ENCODE measurements around the gene BRD4. TPM values are rescaled to one million over a fixed set of nuclear protein-coding genes. Genes with fewer than 3 reads are reported as not detected.

The BRD4 gene
- total RNA-seq, 2 experiments from 2014 or later = 94.3 to 99.6 TPM

DNA sequence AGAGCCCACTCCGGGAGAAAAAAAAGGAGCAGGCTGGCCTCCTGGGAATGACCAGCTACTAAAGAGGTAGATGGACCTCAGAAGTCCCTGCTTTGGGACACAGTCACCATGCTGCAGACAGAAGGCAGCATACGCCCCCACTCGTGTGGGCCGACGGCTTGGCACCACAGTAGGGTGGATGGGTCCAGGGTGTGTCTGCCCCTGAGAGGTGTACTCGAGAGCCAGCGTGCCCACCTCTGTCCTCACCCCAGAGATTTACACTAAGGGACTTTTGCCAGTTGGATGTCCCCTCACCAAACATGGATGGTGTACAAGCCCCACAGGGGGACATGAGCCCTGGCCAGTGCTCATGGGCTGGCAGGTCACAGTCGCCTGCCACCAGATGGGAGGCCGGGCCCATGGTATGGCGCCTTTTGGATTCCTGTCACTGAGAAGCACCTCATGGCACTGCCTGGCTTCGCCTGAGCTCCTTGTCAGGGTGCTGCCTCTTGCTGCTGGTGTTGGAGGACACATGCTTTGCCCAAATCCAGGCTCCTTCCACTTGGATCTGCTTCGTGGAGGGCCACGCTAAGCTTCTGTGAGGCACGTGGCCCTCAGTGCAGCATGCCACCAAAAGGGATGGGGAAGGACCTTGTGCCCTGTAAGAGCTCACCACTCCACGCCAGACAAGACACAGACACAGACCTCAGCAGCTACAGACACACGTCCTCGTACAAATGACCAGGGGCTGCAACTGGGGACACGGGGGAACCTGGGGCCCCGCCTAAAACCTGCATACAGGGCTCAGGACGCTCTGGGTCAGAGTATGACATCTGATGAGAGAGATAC, 86.8 kb downstream of the BRD4 start:
- H3K27me3 Mint-ChIP-seq = no peaks in the 10 kb centered on the region
- no peak for ATAC-seq
- TF ChIP-seq CTCF (IDR thresholded peaks at IDR 0.05) = no peak
- no peaks in the 10 kb centered on the region for H3K9me3 Mint-ChIP-seq
- intact Hi-C loops (cut with micrococcal nuclease) = no loop called here
- no peak for DNase-seq
- peaks cover 24% of the 10 kb centered on the region for H3K36me3 Mint-ChIP-seq (ENCODE audit: low read depth)
- no peak overlapping the region for H3K27ac Mint-ChIP-seq
- POLR2A ChIA-PET = interaction anchor here (0.6 kb wide), 1 partner anchor 1288 kb away, joined by 3 read pairs; no protein-coding TSS in a partner anchor
- CTCF ChIA-PET = no interaction called here
- no peaks in the 10 kb centered on the region for H3K4me1 Mint-ChIP-seq (ENCODE audit: low read depth)
- no peak overlapping the region for H3K4me3 Mint-ChIP-seq

DNA sequence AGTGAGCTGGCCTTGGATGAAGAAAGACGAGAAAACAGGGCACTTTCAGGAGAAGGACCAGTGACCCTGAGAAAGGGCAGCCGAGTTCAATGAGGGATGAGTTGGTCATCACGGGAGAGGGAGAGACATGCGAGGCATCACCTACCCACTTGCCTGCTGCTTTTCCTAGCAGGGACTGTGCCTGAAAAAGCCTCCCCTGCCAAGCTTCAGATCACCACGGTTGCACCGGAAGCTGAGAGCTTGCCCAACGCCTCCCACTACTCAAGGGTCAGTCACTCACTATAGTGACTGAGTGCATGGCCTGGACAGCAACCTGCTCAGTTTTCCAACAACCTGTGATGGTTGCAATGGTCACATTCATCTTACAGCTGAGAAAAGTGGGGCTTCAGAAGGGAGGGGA, 87.5 kb downstream of the BRD4 start:
- Mint-ChIP-seq H3K4me3 (no peak overlapping the region), H3K27ac (no peak overlapping the region), H3K27me3 (no peaks in the 10 kb centered on the region), H3K4me1 (ENCODE audit: low read depth) (no peaks in the 10 kb centered on the region), H3K36me3 (ENCODE audit: low read depth) (peaks cover 27% of the 10 kb centered on the region), H3K9me3 (no peaks in the 10 kb centered on the region)
- intact Hi-C loops (cut with micrococcal nuclease) = no loop called here
- POLR2A ChIA-PET = interaction anchor here (0.6 kb wide), 1 partner anchor 1289 kb away, joined by 3 read pairs; no protein-coding TSS in a partner anchor
- ATAC-seq (no peak), DNase-seq (no peak)
- no peak for TF ChIP-seq CTCF (IDR thresholded peaks at IDR 0.05)
- CTCF ChIA-PET = no interaction called here

DNA sequence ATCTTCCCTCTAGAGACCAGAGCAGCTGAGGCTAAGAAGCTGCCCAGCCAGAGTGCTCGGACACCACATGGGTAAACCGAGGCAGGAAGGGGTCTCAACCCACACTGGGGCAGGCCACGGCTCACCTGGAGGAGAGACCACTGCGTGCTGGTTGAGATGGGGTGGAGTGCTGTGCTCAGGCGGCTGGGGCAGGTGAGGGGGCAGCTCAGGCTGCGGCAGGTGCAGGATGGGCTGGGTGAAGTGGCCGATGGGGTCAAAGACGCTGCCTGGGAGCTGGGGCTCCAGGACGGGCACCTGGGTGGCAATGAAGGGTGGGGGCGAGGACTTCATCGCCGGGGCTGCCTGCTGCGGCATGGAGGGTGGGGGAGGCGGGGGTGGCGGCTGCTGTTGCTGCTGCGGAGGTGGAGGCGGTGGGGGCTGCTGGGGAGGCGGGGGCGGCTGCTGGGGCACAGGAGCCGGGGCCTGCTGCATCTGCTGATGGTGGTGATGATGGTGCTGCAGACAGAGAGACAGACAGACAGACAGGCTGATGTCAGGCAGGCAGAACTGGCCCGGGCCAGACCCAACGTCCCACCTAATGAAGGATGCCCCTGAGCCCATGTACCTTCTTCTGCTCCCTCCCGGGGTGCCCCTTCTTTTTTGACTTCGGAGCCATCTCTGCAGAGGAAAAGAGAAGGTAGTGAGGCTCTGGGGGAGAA, 88.1 kb downstream of the BRD4 start:
- DNase-seq (no peak), ATAC-seq (no peak)
- Mint-ChIP-seq H3K4me3 (no peak overlapping the region), H3K9me3 (no peaks in the 10 kb centered on the region), H3K36me3 (ENCODE audit: low read depth) (peaks cover 30% of the 10 kb centered on the region), H3K4me1 (ENCODE audit: low read depth) (no peaks in the 10 kb centered on the region), H3K27me3 (no peaks in the 10 kb centered on the region), H3K27ac (no peak overlapping the region)
- no peak for TF ChIP-seq CTCF (IDR thresholded peaks at IDR 0.05)
- intact Hi-C loops (cut with micrococcal nuclease) = no loop called here
- ChIA-PET CTCF (no interaction called here), POLR2A (no interaction called here)

- intact Hi-C loops (cut with micrococcal nuclease) = no loop called here
- no peaks in the 10 kb centered on the region for H3K27me3 Mint-ChIP-seq
- ATAC-seq (no peak), DNase-seq (no peak)
- no peaks in the 10 kb centered on the region for H3K9me3 Mint-ChIP-seq
- H3K27ac Mint-ChIP-seq = no peak overlapping the region
- no peak overlapping the region for H3K4me3 Mint-ChIP-seq
- no peaks in the 10 kb centered on the region for H3K4me1 Mint-ChIP-seq (ENCODE audit: low read depth)
- ChIA-PET CTCF (no interaction called here), POLR2A (interaction anchor here (0.8 kb wide), 1 partner anchor 74 kb away, joined by 3 read pairs; no protein-coding TSS in a partner anchor)
- no peak for TF ChIP-seq CTCF (IDR thresholded peaks at IDR 0.05)
- peaks cover 33% of the 10 kb centered on the region for H3K36me3 Mint-ChIP-seq (ENCODE audit: low read depth)
Observed at GRCh38 chr19:15243236-15243957, 88.9 kb downstream of the BRD4 start.
